HG02973 (cell line): ENCODE data around the gene TPST2.

Experiments used
- ATAC-seq: cut with Tn5 transposase; IDR thresholded peaks from one replicate; pipeline ENCODE4 v1.9.1; 2021; ENCODE audit warnings: moderate library complexity; ENCODE audit not compliant: unreplicated experiment

Gene TPST2

GRCh38 chr22:26558248-26558895 is 31.6 kb downstream of the TPST2 start:
- no peak for ATAC-seq

GRCh38 chr22:26556904-26557303 is 33.0 kb downstream of the TPST2 start:
- no peak for ATAC-seq

- ATAC-seq: no peak
These were observed 34.5 kb downstream of the TPST2 start for GRCh38 chr22:26555478-26555877.

- ATAC-seq: no peak
These were observed 35.0 kb downstream of the TPST2 start for GRCh38 chr22:26554956-26555355.

- no peak for ATAC-seq
These were observed 36.7 kb downstream of the TPST2 start for GRCh38 chr22:26553056-26553752.

GRCh38 chr22:26552466-26552865 is 37.5 kb downstream of the TPST2 start:
- ATAC-seq: no peak

GRCh38 chr22:26551568-26551967 is 38.4 kb downstream of the TPST2 start:
- ATAC-seq: no peak

GRCh38 chr22:26550498-26551033 is 39.4 kb downstream of the TPST2 start:
- no peak for ATAC-seq

GRCh38 chr22:26549902-26550497 is 39.9 kb downstream of the TPST2 start:
- no peak for ATAC-seq

- ATAC-seq: no peak
These were observed 40.9 kb downstream of the TPST2 start for GRCh38 chr22:26548984-26549383.

GRCh38 chr22:26548303-26548702 is 41.6 kb downstream of the TPST2 start:
- no peak for ATAC-seq

- no peak for ATAC-seq
These were observed 42.1 kb downstream of the TPST2 start for GRCh38 chr22:26547837-26548236.

- ATAC-seq: no peak
These were observed 42.5 kb downstream of the TPST2 start for GRCh38 chr22:26547426-26547825.

- ATAC-seq: no peak
These were observed 43.6 kb downstream of the TPST2 start for GRCh38 chr22:26546282-26546681.

GRCh38 chr22:26545827-26546226 is 44.1 kb downstream of the TPST2 start:
- ATAC-seq: no peak

GRCh38 chr22:26545385-26545784 is 44.5 kb downstream of the TPST2 start:
- ATAC-seq: no peak

GRCh38 chr22:26544489-26544888 is 45.4 kb downstream of the TPST2 start:
- no peak for ATAC-seq

GRCh38 chr22:26542831-26543230 is 47.1 kb downstream of the TPST2 start:
- no peak for ATAC-seq

- no peak for ATAC-seq
These were observed 48.6 kb downstream of the TPST2 start for GRCh38 chr22:26541167-26541819.

- no peak for ATAC-seq
These were observed 49.8 kb downstream of the TPST2 start for GRCh38 chr22:26540119-26540518.

- ATAC-seq: no peak
These were observed 53.2 kb downstream of the TPST2 start for GRCh38 chr22:26536762-26537134.
